Activated CD4-positive, alpha-beta T cell treated with anti-CD3 and anti-CD28 coated beads, Interleukin-2, amount 50 U/mL, for 1 hour (primary cell): ENCODE data around the gene TMEM171.

ENCODE experiments used
- DNase-seq: peaks from one replicate; pipeline ENCODE4 v3.0.0-alpha.2; 2020

TMEM171 gene

GRCh38 chr5:73122875-73123810 lies 2.8 kb downstream of the TMEM171 start:
- DNase-seq: no peak

GRCh38 chr5:73125289-73125688 lies 4.9 kb downstream of the TMEM171 start:
- DNase-seq: no peak

GRCh38 chr5:73126381-73126780 lies 6.0 kb downstream of the TMEM171 start:
- no peak for DNase-seq

GRCh38 chr5:73126957-73127356 lies 6.6 kb downstream of the TMEM171 start:
- DNase-seq: no peak

GRCh38 chr5:73129143-73129542 lies 8.8 kb downstream of the TMEM171 start:
- DNase-seq: no peak

GRCh38 chr5:73130811-73131210 lies 10.4 kb downstream of the TMEM171 start:
- DNase-seq: no peak

GRCh38 chr5:73131711-73132425 lies 11.5 kb downstream of the TMEM171 start:
- no peak for DNase-seq

GRCh38 chr5:73132759-73133158 lies 12.4 kb downstream of the TMEM171 start:
- DNase-seq: no peak

GRCh38 chr5:73135021-73135420 lies 14.6 kb downstream of the TMEM171 start:
- no peak for DNase-seq

- DNase-seq: no peak
Observed at GRCh38 chr5:73135429-73136054, 15.2 kb downstream of the TMEM171 start.

- no peak for DNase-seq
Observed at GRCh38 chr5:73136055-73136562, 15.7 kb downstream of the TMEM171 start.

- DNase-seq: no peak
Observed at GRCh38 chr5:73137563-73138530, 17.5 kb downstream of the TMEM171 start.

- no peak for DNase-seq
Observed at GRCh38 chr5:73139485-73139884, 19.1 kb downstream of the TMEM171 start.

GRCh38 chr5:73140801-73141200 lies 20.4 kb downstream of the TMEM171 start:
- no peak for DNase-seq

- no peak for DNase-seq
Observed at GRCh38 chr5:73142035-73142434, 21.7 kb downstream of the TMEM171 start.

- DNase-seq: no peak
Observed at GRCh38 chr5:73143716-73144115, 23.3 kb downstream of the TMEM171 start.

GRCh38 chr5:73149540-73149939 lies 29.2 kb downstream of the TMEM171 start:
- DNase-seq: no peak

- DNase-seq: no peak
Observed at GRCh38 chr5:73150876-73151275, 30.5 kb downstream of the TMEM171 start.

- DNase-seq: no peak
Observed at GRCh38 chr5:73151766-73152410, 31.5 kb downstream of the TMEM171 start.

- DNase-seq: no peak
Observed at GRCh38 chr5:73152411-73153388, 32.3 kb downstream of the TMEM171 start.
